ENCODE data around the gene DSPP. TPM values are rescaled to one million over a fixed set of nuclear protein-coding genes. Genes with fewer than 3 reads are reported as not detected.

DSPP gene
- total RNA-seq, 1 donor from 2014 or later, result not detected

DNA sequence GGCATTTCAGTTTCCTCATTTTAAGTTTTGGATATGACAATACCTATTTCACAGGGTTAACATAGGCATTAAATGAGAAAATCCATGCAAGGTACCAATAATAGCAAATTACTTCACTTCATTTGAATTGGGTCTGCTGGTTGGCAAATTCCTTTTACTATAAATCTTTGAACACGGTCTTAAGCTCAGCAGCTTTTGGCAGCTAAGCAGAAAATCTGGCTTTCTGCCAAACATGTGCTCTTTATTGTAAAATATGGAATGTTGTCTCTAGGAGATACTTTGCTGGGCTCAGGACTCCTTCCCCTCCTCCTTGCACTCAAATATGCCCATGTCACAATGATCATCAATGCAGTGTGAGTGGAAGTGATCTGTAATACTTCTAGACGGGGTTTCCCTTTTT, 24.9 kb downstream of the DSPP start:
- no peak for DNase-seq (ENCODE audit: low spot score)
- Mint-ChIP-seq H3K4me3 (ENCODE audit: unreplicated experiment) (no peak overlapping the region), H3K4me1 (ENCODE audit: unreplicated experiment) (no peaks in the 10 kb centered on the region), H3K27ac (ENCODE audit: unreplicated experiment) (no peak overlapping the region), H3K27me3 (ENCODE audit: unreplicated experiment) (no peaks in the 10 kb centered on the region), H3K9me3 (ENCODE audit: unreplicated experiment) (no peaks in the 10 kb centered on the region), H3K36me3 (ENCODE audit: low read depth, unreplicated experiment) (no peaks in the 10 kb centered on the region)
- TF ChIP-seq, protein P1, sequence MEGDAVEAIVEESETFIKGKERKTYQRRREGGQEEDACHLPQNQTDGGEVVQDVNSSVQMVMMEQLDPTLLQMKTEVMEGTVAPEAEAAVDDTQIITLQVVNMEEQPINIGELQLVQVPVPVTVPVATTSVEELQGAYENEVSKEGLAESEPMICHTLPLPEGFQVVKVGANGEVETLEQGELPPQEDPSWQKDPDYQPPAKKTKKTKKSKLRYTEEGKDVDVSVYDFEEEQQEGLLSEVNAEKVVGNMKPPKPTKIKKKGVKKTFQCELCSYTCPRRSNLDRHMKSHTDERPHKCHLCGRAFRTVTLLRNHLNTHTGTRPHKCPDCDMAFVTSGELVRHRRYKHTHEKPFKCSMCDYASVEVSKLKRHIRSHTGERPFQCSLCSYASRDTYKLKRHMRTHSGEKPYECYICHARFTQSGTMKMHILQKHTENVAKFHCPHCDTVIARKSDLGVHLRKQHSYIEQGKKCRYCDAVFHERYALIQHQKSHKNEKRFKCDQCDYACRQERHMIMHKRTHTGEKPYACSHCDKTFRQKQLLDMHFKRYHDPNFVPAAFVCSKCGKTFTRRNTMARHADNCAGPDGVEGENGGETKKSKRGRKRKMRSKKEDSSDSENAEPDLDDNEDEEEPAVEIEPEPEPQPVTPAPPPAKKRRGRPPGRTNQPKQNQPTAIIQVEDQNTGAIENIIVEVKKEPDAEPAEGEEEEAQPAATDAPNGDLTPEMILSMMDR (IDR thresholded peaks at IDR 0.05; ENCODE audit: unreplicated experiment), result no peak

DNA sequence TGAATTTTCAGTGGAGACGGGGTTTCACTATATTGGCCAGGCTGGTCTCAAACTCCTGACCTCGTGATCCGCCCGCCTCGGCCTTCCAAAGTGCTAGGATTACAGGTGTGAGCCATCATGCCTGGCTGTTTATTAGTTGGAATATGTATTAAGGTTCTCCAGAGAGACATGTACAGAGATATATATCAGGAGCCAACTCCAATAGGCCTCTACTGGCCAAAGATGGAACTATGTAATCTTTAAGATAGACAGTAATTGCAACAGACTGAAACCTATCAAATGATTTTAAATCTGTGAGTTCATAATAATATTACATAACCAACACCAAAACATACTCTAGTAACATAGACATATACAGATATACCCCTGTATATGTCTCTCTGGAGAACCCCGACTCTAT, 36.0 kb downstream of the DSPP start:
- Mint-ChIP-seq H3K27me3 (ENCODE audit: unreplicated experiment) (no peaks in the 10 kb centered on the region), H3K9me3 (ENCODE audit: unreplicated experiment) (no peaks in the 10 kb centered on the region), H3K4me3 (ENCODE audit: unreplicated experiment) (no peak overlapping the region), H3K27ac (ENCODE audit: unreplicated experiment) (no peak overlapping the region), H3K36me3 (ENCODE audit: low read depth, unreplicated experiment) (no peaks in the 10 kb centered on the region), H3K4me1 (ENCODE audit: unreplicated experiment) (no peaks in the 10 kb centered on the region)
- TF ChIP-seq, protein P1 (IDR thresholded peaks at IDR 0.05; ENCODE audit: unreplicated experiment), result no peak
- DNase-seq (ENCODE audit: low spot score), result no peak

DNA sequence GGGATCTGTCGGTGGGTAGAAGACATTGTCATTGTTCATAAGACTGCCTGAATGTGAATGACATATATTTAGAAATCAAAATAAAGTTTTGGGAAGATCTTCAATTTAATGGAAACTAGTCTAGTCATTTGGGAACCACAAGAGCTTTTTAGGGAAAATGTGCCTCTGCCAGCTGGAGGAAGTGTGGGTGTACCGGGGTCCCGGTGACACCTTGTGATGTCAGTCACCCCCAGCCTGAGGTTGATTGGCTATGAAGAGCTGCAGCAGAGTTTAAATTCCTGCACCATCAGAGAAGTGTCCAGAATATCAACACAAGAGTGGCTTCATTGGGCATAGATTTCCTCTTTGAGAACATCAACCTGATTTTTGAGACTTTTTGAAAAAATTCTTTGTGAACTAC, 41.7 kb downstream of the DSPP start, which contains the start of gene DMP1:
Gene DMP1 (plus strand): TSS at position 301 of the 400 bp plus-strand sequence. CDS start 6,213 bp downstream, outside the sequence.
- H3K4me1 Mint-ChIP-seq (ENCODE audit: unreplicated experiment), result peaks cover 7% of the 10 kb centered on the region

DNA sequence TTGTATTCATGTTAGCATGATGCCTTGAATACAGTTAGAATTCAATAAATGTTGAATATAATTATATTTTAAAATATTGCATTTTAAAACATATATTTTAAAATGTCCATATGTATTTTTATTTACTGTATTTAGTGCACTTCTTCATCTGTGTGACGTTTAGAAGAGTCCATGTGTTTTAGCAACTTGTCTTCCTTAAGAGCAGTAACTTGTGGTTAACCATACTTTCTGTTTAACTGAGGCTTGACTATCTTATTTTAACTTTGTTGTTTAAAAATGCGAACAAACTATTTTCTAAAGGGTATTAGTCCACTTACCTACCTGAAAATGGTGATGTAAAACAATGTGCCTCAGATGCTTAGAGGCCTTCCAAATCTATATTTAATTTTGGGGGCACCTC, 42.6 kb downstream of the DSPP start:
- Mint-ChIP-seq H3K27me3 (ENCODE audit: unreplicated experiment) (no peaks in the 10 kb centered on the region), H3K27ac (ENCODE audit: unreplicated experiment) (no peak overlapping the region)

More for the DNA sequence above, 41.7 kb downstream of the DSPP start, which contains the start of gene DMP1:
- DNase-seq (ENCODE audit: low spot score), result no peak
- H3K4me3 Mint-ChIP-seq (ENCODE audit: unreplicated experiment), result no peak within 1 kb of the TSS
- no peaks in the 10 kb centered on the region for H3K9me3 Mint-ChIP-seq (ENCODE audit: unreplicated experiment)
- no peaks in the 10 kb centered on the region for H3K27me3 Mint-ChIP-seq (ENCODE audit: unreplicated experiment)
- TF ChIP-seq, protein P1 (IDR thresholded peaks at IDR 0.05; ENCODE audit: unreplicated experiment), result no peak
- no peaks in the 10 kb centered on the region for H3K36me3 Mint-ChIP-seq (ENCODE audit: low read depth, unreplicated experiment)
- no peak within 1 kb of the TSS for H3K27ac Mint-ChIP-seq (ENCODE audit: unreplicated experiment)

DNA sequence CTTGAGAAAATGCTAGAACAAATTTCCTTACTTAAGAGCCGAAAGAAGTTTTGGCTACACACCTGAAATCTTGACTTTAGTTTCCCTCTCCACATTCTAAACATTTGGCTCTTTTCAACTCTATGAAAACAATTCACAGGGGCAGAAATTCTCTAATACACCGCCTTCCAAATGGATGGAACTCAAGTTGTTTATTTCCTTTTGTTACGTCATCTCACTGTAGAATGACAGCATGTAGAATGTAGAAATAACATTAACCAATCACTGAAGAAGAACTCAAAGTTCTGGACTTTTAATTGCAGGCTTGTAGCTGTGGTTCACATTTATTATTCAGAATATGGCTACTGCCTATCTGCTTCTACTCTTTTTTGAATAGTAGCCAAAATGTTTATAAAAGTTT, 43.6 kb downstream of the DSPP start:
- no peaks in the 10 kb centered on the region for H3K9me3 Mint-ChIP-seq (ENCODE audit: unreplicated experiment)
- H3K4me1 Mint-ChIP-seq (ENCODE audit: unreplicated experiment), result peaks cover 7% of the 10 kb centered on the region
- TF ChIP-seq, protein P1 (IDR thresholded peaks at IDR 0.05; ENCODE audit: unreplicated experiment), result no peak
- no peak overlapping the region for H3K4me3 Mint-ChIP-seq (ENCODE audit: unreplicated experiment)
- H3K27me3 Mint-ChIP-seq (ENCODE audit: unreplicated experiment), result no peaks in the 10 kb centered on the region
- DNase-seq (ENCODE audit: low spot score), result no peak
- H3K27ac Mint-ChIP-seq (ENCODE audit: unreplicated experiment), result no peak overlapping the region
- no peaks in the 10 kb centered on the region for H3K36me3 Mint-ChIP-seq (ENCODE audit: low read depth, unreplicated experiment)

More for the DNA sequence above, 42.6 kb downstream of the DSPP start:
- H3K36me3 Mint-ChIP-seq (ENCODE audit: low read depth, unreplicated experiment), result no peaks in the 10 kb centered on the region
- TF ChIP-seq, protein P1 (IDR thresholded peaks at IDR 0.05; ENCODE audit: unreplicated experiment), result no peak
- peaks cover 7% of the 10 kb centered on the region for H3K4me1 Mint-ChIP-seq (ENCODE audit: unreplicated experiment)
- no peak for DNase-seq (ENCODE audit: low spot score)
- no peaks in the 10 kb centered on the region for H3K9me3 Mint-ChIP-seq (ENCODE audit: unreplicated experiment)
- H3K4me3 Mint-ChIP-seq (ENCODE audit: unreplicated experiment), result no peak overlapping the region

Data from endothelial cell (in vitro differentiated cells).